Central memory CD8-positive, alpha-beta T cell (primary cell): ENCODE data around the gene KCNQ1.

ENCODE experiments used
- ATAC-seq: fragments of 150-1000 bp; cut with Tn5 transposase; replicated peaks from 2 replicates; pipeline ENCODE4 v1.10.0; 2022; ENCODE audit warnings: mild to moderate bottlenecking, moderate FRiP score, moderate number of reproducible peaks; ENCODE audit not compliant: poor library complexity, severe bottlenecking; ENCODE audit errors: extremely low read depth
- DNase-seq, 2 donors: peaks; one replicate each; pipeline ENCODE4 v3.0.0; 2021; ENCODE audit warnings: low spot score in 2 of 2
- H3K27ac Mint-ChIP-seq: one replicate; pipeline ENCODE4 v1.8.0; 2022; ENCODE audit warnings: low read depth, mild to moderate bottlenecking, moderate library complexity, mixed read lengths
- H3K27me3 Mint-ChIP-seq: one replicate; pipeline ENCODE4 v1.8.0; 2022; ENCODE audit warnings: mixed read lengths
- H3K36me3 Mint-ChIP-seq: one replicate; pipeline ENCODE4 v1.8.0; 2022; ENCODE audit warnings: mild to moderate bottlenecking, moderate library complexity, mixed read lengths; ENCODE audit not compliant: insufficient read depth
- H3K4me1 Mint-ChIP-seq: one replicate; pipeline ENCODE4 v1.8.0; 2022; ENCODE audit warnings: mixed read lengths
- H3K4me3 Mint-ChIP-seq: one replicate; pipeline ENCODE4 v1.8.0; 2022; ENCODE audit warnings: mild to moderate bottlenecking, moderate library complexity, mixed read lengths
- H3K9me3 Mint-ChIP-seq: one replicate; pipeline ENCODE4 v1.8.0; 2022; ENCODE audit warnings: mixed read lengths

Gene KCNQ1

DNA sequence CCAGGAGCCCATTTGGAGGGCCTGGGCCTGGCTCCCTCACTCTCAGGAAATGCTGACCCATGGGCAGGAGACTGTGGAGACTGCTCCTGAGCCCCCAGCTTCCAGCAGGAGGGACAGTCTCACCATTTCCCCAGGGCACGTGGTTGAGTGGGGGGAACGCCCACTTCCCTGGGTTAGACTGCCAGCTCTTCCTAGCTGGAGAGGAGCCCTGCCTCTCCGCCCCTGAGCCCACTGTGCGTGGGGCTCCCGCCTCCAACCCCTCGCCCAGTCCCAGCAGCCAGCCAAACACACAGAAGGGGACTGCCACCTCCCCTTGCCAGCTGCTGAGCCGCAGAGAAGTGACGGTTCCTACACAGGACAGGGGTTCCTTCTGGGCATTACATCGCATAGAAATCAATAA, 403.7 kb downstream of the KCNQ1 start:
- H3K4me1 Mint-ChIP-seq, result no peaks in the 10 kb centered on the region
- H3K27ac Mint-ChIP-seq, result no peak overlapping the region
- no peak overlapping the region for H3K4me3 Mint-ChIP-seq

GRCh38 chr11:2849994-2850770, 405.4 kb downstream of the KCNQ1 start:
- Mint-ChIP-seq H3K9me3 (no peaks in the 10 kb centered on the region), H3K4me3 (no peak overlapping the region), H3K4me1 (no peaks in the 10 kb centered on the region), H3K27me3 (no peaks in the 10 kb centered on the region), H3K36me3 (peaks cover 3% of the 10 kb centered on the region), H3K27ac (no peak overlapping the region)
- DNase-seq (no peak), ATAC-seq (no peak)

More for the DNA sequence above, 403.7 kb downstream of the KCNQ1 start:
- H3K36me3 Mint-ChIP-seq, result peaks cover 3% of the 10 kb centered on the region
- no peaks in the 10 kb centered on the region for H3K9me3 Mint-ChIP-seq
- no peak for ATAC-seq
- no peaks in the 10 kb centered on the region for H3K27me3 Mint-ChIP-seq
- DNase-seq, result no peak

- H3K27me3 Mint-ChIP-seq, result no peaks in the 10 kb centered on the region
- no peak for ATAC-seq
- no peaks in the 10 kb centered on the region for H3K4me1 Mint-ChIP-seq
- no peak overlapping the region for H3K4me3 Mint-ChIP-seq
- no peak for DNase-seq
- H3K36me3 Mint-ChIP-seq, result peaks cover 3% of the 10 kb centered on the region
- no peaks in the 10 kb centered on the region for H3K9me3 Mint-ChIP-seq
- no peak overlapping the region for H3K27ac Mint-ChIP-seq
These were observed 408.6 kb downstream of the KCNQ1 start for GRCh38 chr11:2853401-2853800.

GRCh38 chr11:2853997-2854560, 409.3 kb downstream of the KCNQ1 start:
- ATAC-seq (no peak), DNase-seq (no peak)
- H3K9me3 Mint-ChIP-seq, result no peaks in the 10 kb centered on the region
- H3K4me1 Mint-ChIP-seq, result no peaks in the 10 kb centered on the region
- no peaks in the 10 kb centered on the region for H3K27me3 Mint-ChIP-seq
- H3K27ac Mint-ChIP-seq, result no peak overlapping the region
- H3K36me3 Mint-ChIP-seq, result peaks cover 3% of the 10 kb centered on the region
- H3K4me3 Mint-ChIP-seq, result no peak overlapping the region

DNA sequence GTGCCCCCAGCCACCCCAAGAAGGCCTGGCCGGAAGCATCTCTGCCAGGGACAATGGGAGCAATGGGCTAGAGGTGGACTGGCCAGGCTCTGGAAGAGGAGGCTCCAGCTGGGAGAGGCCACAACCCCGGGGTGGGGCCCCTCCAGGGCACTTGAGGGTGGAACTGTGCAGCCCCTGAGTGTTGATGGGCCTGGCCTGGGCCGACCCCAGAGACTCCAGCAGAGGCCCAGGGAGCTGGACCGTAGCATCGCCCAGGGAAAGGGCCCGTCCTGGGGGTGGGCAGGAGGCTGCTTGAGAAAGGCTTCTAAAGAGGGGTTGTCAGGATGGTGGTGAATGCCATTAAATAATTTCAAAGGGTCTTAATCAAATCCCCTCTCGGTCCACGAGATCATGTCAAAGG, 410.4 kb downstream of the KCNQ1 start:
- no peak for DNase-seq
- Mint-ChIP-seq H3K4me1 (no peaks in the 10 kb centered on the region), H3K27me3 (peaks cover 8% of the 10 kb centered on the region), H3K4me3 (no peak overlapping the region), H3K27ac (no peak overlapping the region), H3K36me3 (peaks cover 3% of the 10 kb centered on the region), H3K9me3 (no peaks in the 10 kb centered on the region)
- no peak for ATAC-seq

DNA sequence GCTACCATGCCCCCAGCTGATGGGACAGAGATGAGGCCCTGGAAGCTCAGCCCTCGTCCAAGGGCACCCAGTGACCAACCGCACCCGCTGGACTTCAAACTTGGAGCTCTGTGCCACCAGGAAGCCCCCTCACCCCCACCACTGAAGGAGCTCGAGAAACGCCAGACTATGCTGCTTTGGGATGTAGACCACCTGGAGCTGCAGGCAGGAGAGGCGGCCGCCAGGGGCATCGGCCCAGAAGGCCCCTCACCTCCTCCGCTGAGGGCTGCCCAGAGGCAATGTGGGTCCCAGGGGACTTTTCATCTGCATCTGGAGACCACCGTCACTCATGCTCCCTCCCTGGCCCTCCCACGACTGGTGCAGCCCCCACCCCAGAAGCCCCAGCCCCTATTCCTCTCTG, 412.5 kb downstream of the KCNQ1 start:
- Mint-ChIP-seq H3K4me3 (no peak overlapping the region), H3K36me3 (peaks cover 1% of the 10 kb centered on the region), H3K27me3 (peaks cover 28% of the 10 kb centered on the region), H3K27ac (no peak overlapping the region), H3K4me1 (no peaks in the 10 kb centered on the region), H3K9me3 (no peaks in the 10 kb centered on the region)
- DNase-seq (no peak), ATAC-seq (no peak)

DNA sequence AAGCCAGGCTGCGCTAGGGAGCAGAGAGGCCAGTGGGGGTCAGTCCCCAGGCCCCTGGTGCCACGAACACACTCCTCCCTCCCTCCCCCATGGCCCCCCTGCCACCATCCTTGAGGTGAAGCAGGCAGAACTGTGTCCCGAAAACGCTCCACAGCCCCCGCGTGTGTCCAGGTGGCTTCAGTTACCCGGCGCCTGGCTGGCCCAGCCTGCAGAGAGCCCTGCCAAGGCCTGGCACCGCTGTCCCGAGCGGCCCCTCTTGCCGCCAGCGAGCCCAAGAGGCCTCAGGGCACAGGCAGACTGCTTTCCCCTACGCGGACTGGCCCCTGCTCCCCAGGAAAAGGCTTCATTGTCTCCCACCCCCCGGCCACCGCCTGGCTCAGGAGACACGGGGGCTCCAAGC, 413.1 kb downstream of the KCNQ1 start:
- ATAC-seq (no peak), DNase-seq (no peak)
- Mint-ChIP-seq H3K27me3 (peaks cover 28% of the 10 kb centered on the region), H3K36me3 (peaks cover 1% of the 10 kb centered on the region), H3K4me1 (no peaks in the 10 kb centered on the region), H3K9me3 (no peaks in the 10 kb centered on the region), H3K4me3 (no peak overlapping the region), H3K27ac (no peak overlapping the region)

- H3K9me3 Mint-ChIP-seq, result no peaks in the 10 kb centered on the region
- no peak overlapping the region for H3K27ac Mint-ChIP-seq
- H3K4me1 Mint-ChIP-seq, result no peaks in the 10 kb centered on the region
- peaks cover 3% of the 10 kb centered on the region for H3K36me3 Mint-ChIP-seq
- no peak overlapping the region for H3K4me3 Mint-ChIP-seq
- peaks cover 38% of the 10 kb centered on the region for H3K27me3 Mint-ChIP-seq
- ATAC-seq (no peak), DNase-seq (no peak)
These were observed 414.3 kb downstream of the KCNQ1 start for GRCh38 chr11:2858995-2859698.

DNA sequence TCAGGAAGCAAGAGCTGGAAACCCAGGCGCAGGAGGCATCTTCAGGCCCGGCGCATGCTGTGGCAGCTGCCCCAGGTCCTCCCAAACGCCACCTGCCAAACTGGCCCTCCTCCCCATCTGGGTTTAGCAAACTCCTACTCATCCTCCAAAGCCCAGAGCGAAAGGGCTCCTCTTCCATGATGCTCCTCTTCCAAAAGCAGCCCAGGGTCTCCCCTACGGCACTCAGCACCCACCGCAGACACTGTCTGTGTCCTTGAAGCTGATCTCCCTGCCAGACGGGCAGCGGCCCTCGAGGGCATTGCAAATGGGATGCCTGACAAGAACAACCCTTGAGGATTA, 414.9 kb downstream of the KCNQ1 start:
- H3K36me3 Mint-ChIP-seq, result peaks cover 3% of the 10 kb centered on the region
- no peaks in the 10 kb centered on the region for H3K4me1 Mint-ChIP-seq
- no peak overlapping the region for H3K4me3 Mint-ChIP-seq
- no peak for DNase-seq
- ATAC-seq, result no peak
- no peak overlapping the region for H3K27ac Mint-ChIP-seq
- H3K9me3 Mint-ChIP-seq, result no peaks in the 10 kb centered on the region
- peaks cover 43% of the 10 kb centered on the region for H3K27me3 Mint-ChIP-seq

- Mint-ChIP-seq H3K4me1 (no peaks in the 10 kb centered on the region), H3K27me3 (peaks cover 50% of the 10 kb centered on the region), H3K36me3 (peaks cover 3% of the 10 kb centered on the region), H3K4me3 (no peak overlapping the region), H3K27ac (no peak overlapping the region), H3K9me3 (no peaks in the 10 kb centered on the region)
- DNase-seq (no peak), ATAC-seq (no peak)
These were observed 415.8 kb downstream of the KCNQ1 start for GRCh38 chr11:2860636-2861035.

GRCh38 chr11:2862395-2863275, 417.8 kb downstream of the KCNQ1 start:
- H3K36me3 Mint-ChIP-seq, result peaks cover 3% of the 10 kb centered on the region
- H3K27ac Mint-ChIP-seq, result no peak overlapping the region
- H3K9me3 Mint-ChIP-seq, result no peaks in the 10 kb centered on the region
- ATAC-seq, result no peak
- DNase-seq, result no peak
- no peak overlapping the region for H3K4me3 Mint-ChIP-seq
- no peaks in the 10 kb centered on the region for H3K4me1 Mint-ChIP-seq
- H3K27me3 Mint-ChIP-seq, result peaks cover 68% of the 10 kb centered on the region

DNA sequence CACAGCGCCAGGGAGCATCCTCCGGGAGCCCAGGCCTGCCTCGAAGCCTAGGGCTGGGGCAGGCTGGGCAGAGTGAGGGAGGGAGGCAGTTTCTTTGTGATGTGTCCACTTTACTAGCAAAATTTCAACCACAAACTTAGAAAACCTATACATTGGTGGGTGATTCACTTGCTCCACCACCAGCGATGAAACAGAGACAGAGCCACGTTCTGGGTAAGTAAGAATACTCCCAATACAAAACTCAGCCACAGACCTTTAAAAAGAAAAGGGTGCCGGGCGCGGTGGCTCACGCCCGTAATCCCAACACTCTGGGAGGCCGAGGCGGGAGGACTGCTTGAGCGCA, 418.4 kb downstream of the KCNQ1 start:
- H3K27me3 Mint-ChIP-seq, result peaks cover 71% of the 10 kb centered on the region
- peaks cover 3% of the 10 kb centered on the region for H3K36me3 Mint-ChIP-seq
- no peak overlapping the region for H3K4me3 Mint-ChIP-seq
- H3K4me1 Mint-ChIP-seq, result no peaks in the 10 kb centered on the region
- H3K27ac Mint-ChIP-seq, result peak overlapping the region; percentile 62
- ATAC-seq (no peak), DNase-seq (no peak)
- no peaks in the 10 kb centered on the region for H3K9me3 Mint-ChIP-seq
